Urothelium cell line (cell line): ENCODE data around the gene CNOT2.

ENCODE experiments used
- DNase-seq: peaks from one replicate; pipeline ENCODE4 v3.0.0; 2011; ENCODE audit warnings: low spot score, mixed read lengths
- FAIRE-seq: peaks from 2 replicates; lab custom pipeline; 2011; peaks lifted over from hg19 to GRCh38; lab: Jason Lieb, UNC

CNOT2 gene

DNA sequence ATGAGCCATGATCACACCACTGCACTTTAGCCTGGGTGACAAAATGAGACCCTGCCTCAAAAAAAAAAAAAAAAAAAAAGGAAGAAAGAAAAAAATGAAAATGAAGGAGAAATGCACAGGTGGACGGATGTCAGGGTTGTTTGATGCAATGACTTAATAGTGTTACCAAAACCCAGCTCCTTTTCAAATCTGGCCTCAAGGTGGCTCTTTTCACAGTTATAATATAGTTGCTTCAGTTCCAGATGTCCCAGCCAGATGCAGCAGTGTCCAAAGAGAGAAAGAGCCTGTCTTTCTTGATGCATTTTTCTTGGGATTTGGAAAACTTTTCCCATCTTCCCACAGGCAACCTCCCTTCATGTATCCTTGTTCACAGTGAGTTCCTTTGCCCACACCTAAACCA is 159.4 kb downstream of the CNOT2 start:
- FAIRE-seq, result no peak

DNA sequence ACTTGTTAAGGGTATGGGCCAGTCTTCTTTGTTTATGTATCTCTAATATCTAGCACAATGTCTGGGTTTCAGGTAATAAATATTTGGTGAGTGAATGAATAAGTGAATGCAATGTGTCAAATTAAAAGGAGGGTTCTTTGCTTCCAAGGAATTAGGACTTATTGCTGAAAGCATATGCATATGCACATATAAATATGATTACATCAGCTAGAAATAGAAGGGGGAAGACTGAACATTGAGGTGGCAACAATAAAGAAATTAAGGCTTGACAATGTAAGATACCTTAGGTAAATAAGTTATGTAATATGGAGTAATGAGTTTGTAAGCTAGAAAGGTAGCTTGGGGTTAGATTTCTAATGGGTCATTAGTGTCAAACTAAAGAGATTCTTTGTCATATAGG is 160.6 kb downstream of the CNOT2 start:
- DNase-seq (no peak), FAIRE-seq (no peak)

More for the DNA sequence above, 159.4 kb downstream of the CNOT2 start:
- DNase-seq, result no peak
